ENCODE results near the gene PLCG2.
"Not testable (repeated sequence)": the region's sequence is repeated elsewhere in the genome, so short reads cannot be mapped to it uniquely, and the experiment has no call there.

The PLCG2 gene

GRCh38 chr16:81938326-81939163, 159.5 kb downstream of the PLCG2 start:
- no peak for DNase-seq (ENCODE audit: low read depth in 2 of 2)

- no peak for DNase-seq (ENCODE audit: low read depth in 2 of 2)
Measured at GRCh38 chr16:81939164-81940056, 160.3 kb downstream of the PLCG2 start.

- DNase-seq (ENCODE audit: low read depth in 2 of 2): no peak
Measured at GRCh38 chr16:81940781-81941560, 161.9 kb downstream of the PLCG2 start.

GRCh38 chr16:81942007-81942601, 163.0 kb downstream of the PLCG2 start:
- no peak for DNase-seq (ENCODE audit: low read depth in 2 of 2)

- no peak for DNase-seq (ENCODE audit: low read depth in 2 of 2)
Measured at GRCh38 chr16:81945665-81946064, 166.6 kb downstream of the PLCG2 start.

DNA sequence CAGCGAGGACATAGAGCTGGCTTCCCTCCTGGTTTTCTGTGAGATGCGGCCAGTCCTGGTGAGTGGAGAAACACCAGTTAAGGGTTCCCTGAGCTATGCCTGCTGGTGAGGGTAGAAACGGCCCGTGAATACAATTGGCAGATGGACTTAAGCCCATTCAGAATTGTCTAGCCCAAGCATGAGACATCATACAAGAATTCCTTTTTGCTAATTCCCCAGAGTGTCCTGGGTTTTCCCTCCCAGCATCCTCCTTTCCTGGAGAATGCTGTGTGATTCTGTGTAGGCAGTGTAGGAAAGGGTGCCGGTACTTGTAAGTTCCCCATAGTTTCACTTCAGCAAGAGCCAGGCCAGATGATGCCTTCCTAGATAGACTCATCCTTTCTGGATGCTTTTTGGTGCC, 167.1 kb downstream of the PLCG2 start:
- no peak for DNase-seq (ENCODE audit: low read depth in 2 of 2)

GRCh38 chr16:81951564-81951963, 172.5 kb downstream of the PLCG2 start:
- DNase-seq (ENCODE audit: low read depth in 2 of 2): no peak

DNA sequence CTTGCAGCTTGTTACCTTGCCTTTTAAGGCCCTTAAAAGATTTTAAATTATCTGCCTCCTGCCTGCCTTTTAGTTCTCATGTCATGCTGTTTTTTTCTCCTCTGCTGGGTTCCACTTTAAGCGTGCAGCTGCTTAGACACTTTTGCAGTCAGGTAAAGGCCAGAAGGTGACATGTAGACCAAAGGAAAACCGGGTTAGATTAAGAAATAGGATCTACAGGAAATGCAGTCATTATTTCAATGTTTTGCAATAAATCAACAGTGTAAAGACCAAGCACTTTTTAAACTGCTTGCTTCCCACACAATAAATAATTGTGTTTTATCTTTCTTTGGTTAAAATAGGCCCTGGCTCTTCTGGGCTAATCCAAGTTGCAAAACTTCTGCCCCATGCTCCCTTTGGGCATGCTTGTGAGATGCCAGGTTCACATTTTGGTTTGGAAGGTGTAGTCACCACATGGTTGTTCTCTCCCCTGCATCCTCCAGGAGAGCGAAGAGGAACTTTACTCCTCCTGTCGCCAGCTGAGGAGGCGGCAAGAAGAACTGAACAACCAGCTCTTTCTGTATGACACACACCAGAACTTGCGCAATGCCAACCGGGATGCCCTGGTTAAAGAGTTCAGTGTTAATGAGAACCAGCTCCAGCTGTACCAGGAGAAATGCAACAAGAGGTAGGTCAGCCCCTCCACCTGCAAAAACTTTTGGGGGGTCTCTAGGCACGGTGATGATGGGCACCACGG, 177.3 kb downstream of the PLCG2 start:
- no peak for DNase-seq (ENCODE audit: low read depth in 2 of 2)

- no peak for DNase-seq (ENCODE audit: low read depth in 2 of 2)
Measured at GRCh38 chr16:81964808-81965207, 185.7 kb downstream of the PLCG2 start.

- DNase-seq (ENCODE audit: low read depth in 2 of 2): no peak
Measured at GRCh38 chr16:81967358-81967757, 188.3 kb downstream of the PLCG2 start.

DNA sequence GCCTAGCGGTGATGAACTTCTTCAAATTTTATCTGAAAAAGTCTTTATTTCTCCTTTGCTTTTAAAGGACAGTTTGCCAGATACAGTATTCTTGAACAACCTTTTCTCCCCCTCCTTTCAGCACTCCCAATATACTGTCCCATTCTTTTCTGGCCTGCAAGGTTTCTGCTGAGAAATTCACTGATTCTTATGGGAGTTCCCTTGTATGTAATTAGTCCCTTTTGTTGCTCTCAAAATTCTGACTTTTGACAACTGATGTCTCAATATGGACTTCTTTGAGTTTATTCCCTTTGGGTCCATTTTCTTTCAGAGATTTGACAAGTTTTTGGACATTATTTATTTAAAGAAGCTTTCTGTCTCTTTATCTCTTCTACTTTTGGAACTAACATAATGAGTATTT, 192.8 kb downstream of the PLCG2 start:
- no peak for DNase-seq (ENCODE audit: low read depth in 2 of 2)

- DNase-seq (ENCODE audit: low read depth in 2 of 2): no peak
Measured at GRCh38 chr16:81973737-81974136, 194.6 kb downstream of the PLCG2 start.

DNA sequence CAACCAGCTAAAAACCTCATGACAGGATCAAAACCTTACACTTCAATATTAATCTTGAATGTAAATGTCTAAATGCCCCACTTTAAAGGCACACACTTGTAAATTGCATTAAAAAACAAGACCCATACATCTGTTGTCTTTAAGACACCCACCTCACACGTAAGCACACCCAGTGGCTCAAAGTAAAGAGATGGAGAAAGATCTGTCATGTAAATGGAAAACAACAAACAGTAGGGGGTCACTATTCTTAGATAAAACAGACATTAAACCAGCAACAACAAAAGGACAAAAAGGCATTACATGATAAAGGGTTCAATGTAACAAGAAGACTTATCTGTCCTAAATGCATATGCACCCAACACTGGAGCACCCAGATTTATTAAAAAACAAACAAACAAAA, 196.5 kb downstream of the PLCG2 start:
- DNase-seq (ENCODE audit: low read depth in 2 of 2): no peak

GRCh38 chr16:81977335-81977942, 198.3 kb downstream of the PLCG2 start:
- not testable (repeated sequence) for DNase-seq (ENCODE audit: low read depth in 2 of 2)

DNA sequence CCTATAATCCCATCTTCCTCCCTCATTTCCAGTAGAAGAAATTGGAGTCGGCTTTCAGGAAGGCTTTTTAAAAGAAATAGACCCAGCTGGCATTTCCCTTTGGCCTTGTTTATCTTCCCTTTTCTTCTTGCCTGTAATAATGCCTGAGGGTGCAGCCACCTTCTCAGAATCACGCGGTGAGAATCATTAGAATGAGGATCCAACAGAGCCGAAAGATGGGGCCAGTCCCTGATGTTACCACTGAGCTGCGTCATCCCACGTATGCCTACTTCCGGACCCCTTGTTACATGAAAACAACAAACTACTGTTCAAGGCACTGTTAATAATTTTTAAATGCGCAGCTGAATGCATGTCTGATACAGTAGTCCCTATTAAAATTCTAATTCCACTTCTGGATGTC, 208.0 kb downstream of the PLCG2 start:
- DNase-seq (ENCODE audit: low read depth in 2 of 2): no peak

DNA sequence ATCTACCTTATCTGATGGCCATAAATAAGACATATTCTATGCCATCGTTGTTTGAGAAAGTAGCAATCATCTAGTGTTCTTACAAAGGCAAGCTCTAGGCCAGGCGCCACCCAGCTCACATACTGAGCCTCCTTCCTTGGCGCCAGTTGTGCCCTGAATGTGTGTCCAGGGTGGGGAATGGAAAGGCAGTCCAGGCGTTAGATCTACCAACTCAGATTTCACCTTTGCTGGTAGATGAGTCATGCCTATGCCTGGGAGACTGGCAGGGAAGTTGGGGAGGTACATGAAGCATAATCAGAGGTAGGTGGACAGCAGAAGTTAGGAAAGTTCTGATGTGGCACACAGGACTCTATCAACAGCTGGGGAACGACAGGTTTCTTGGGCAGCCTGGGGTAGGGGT, 208.6 kb downstream of the PLCG2 start:
- DNase-seq (ENCODE audit: low read depth in 2 of 2): no peak

- no peak for DNase-seq (ENCODE audit: low read depth in 2 of 2)
Measured at GRCh38 chr16:81992859-81993258, 213.8 kb downstream of the PLCG2 start.

DNA sequence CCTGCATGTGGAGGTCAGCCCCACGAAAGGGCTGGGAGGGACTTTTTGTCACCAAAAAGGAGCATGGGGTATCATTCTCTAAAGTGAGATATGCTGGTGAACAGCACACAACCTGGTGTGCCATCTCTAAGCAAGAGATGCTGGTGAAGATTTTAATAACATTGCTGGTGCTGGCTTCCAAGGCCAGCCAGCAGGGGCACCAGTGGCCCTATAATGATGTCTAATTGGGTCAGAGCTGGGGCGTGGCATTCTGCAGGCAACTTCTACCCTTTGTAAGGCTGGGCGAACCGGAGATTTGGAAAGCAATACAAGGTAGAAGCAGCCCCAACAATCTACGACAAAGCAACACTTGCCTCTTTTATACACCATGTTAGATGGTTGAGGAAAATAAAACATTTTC, 215.4 kb downstream of the PLCG2 start:
- no peak for DNase-seq (ENCODE audit: low read depth in 2 of 2)

DNA sequence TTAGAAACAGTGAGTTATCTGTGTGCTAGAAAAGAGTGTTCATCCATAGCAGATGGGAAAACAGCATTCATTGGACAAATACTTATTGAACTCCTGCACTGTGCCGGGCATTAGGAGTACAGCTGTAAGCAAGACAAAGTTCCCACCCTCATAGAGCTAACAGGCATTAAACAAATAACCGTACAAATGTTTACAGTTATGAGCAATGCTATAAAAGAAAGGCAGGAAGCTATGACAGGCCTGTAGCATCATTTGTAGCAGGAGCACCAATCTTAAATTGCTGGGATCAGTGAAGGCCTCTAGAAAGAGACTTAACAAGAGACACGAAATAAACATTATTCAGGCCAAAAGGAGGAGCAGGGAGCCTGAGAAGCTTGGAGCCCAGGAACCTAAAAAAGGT, 216.6 kb downstream of the PLCG2 start:
- DNase-seq (ENCODE audit: low read depth in 2 of 2): no peak

GRCh38 chr16:81996664-81997509, 217.8 kb downstream of the PLCG2 start:
- DNase-seq (ENCODE audit: low read depth in 2 of 2): no peak
